HG03097 (cell line): Measurements from ENCODE around the gene CHAF1A.

Experiments used
- ATAC-seq: cut with Tn5 transposase; IDR thresholded peaks from one replicate; pipeline ENCODE4 v1.9.1; 2021; ENCODE audit not compliant: unreplicated experiment, low FRiP score

CHAF1A gene

GRCh38 chr19:4366666-4367335 lies 35.6 kb upstream of the CHAF1A start:
- no peak for ATAC-seq

GRCh38 chr19:4367336-4367723 lies 35.1 kb upstream of the CHAF1A start:
- ATAC-seq = no peak

GRCh38 chr19:4367781-4368127 lies 34.7 kb upstream of the CHAF1A start:
- ATAC-seq = no peak

- no peak for ATAC-seq
Measured at GRCh38 chr19:4368128-4368820, 34.2 kb upstream of the CHAF1A start.

DNA sequence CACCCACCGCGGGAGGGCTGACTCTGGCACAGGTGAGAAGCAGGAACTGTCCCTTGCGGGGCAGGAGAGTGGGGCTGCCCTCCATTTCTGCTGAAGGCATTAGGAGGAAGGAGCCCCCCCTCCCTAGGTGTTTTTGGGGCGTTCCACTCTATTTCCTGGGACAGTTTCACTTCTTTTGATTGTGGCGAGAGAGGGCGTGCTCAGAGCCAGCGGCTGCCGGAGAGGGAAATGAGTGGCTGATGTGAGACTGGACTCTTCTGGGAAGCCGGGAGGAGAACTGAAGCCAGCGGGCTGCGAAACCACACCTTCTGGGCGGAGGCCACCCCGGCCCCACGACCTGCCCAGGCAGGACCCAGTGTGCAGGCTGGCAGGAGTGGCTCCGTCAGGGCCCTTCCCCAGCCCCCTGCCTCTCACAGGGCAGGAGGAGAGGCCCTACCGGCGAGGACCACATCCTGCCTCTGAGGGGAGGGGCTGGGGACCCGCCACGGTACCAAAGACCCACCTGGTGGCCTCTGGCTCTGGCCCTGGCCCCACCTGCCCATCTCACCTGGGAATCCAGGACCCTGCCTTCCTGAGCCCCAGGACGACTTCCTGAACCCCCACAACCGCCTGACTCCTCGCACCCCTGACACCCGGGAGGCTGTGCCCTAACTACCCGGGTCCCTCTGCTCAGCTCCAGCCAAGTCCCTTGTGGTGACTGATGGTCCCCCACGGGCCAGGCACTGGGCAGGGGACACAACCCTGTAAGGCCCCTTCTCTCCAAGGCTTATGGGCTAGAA lies 33.1 kb upstream of the CHAF1A start:
- ATAC-seq = peak; percentile 47

- ATAC-seq = peak; percentile 32
Measured at GRCh38 chr19:4369888-4370260, 32.6 kb upstream of the CHAF1A start.

DNA sequence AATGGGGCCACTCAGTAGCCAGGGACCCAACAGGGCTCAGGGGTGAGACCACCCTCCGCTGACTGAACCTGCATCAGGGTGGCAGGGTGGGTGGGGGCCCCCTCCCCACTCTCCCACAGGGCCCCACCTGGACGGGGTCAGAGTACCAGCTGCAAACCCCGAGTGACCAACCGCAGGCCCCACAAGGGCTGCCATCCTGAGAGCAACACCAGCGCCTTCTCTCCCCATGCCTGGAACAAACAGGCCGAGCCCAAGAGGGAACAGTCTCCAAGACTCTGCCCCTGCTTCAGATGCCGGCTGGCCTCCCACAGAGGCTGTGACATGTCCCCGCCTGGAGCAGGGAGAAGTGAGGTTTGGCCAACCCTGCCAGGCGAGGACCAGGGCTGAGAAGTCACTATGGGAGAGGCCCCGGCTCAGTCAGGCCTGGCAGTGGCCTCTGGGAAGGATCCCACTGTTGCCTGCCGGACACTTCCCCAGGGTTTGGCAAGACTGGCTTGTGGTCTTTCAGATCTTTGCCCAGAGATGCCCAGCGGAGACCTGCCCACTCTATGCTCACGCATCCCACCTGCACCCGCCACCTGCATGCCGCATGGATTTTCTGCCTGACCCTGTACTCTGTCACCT lies 31.9 kb upstream of the CHAF1A start:
- ATAC-seq = no peak

- no peak for ATAC-seq
Measured at GRCh38 chr19:4371247-4372164, 30.9 kb upstream of the CHAF1A start.

DNA sequence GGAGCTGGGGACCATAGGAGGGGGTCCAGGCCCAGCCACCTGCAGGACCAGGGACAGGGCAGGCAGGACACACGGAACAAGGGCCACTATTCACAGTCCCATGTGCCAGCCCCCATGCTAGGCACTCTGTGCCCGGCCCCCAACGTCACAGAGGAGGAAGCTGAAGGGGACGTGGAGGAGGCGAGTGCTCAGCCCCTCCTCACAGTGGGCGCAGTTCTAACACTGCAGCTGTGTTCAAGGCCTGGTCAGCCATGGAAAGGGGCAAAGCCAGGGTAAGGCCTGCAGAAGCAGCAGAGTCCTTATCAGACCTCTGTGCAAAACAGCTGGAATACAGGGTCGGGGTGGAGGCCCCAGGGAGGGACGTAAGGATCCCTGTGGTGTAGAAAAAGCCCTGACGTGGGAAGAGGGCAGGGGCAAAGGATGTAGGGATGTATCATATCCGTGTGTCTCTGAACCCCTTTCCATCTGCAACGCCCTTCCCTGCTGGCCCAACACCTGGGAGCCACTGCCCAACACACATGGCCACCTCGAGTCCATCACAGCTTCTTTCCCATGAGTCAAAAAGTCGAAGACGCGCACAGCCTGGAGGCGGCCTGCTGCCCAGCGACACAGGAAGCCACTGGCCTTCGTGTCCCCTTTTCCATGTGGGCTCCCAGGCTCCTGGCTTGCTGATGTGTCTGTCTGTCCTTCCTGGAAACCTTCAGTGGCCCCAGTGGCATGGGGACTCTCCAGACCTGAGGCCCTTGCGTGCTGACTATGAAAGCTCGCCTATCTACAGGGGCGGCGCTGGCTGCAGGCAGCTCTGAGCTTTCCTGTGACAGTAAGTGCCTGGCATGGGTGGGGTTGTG lies 30.1 kb upstream of the CHAF1A start:
- no peak for ATAC-seq

DNA sequence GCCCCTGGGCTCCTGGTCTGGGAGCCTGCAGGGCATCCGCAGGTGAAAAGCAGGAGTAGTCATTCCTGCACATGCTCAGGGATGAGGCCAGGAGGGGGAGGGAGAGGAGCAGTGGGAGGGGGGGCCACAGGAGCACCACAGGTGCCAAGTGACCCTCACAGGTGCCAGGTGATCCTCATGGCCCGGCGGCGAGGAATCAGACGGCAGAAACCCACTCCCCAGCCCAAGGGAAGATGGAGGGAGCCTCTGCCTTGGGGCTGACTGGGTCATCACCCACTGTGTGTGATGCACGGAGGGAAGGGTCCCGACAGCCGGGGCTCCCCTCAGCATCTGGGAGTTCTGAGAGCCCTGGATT lies 29.4 kb upstream of the CHAF1A start:
- no peak for ATAC-seq

DNA sequence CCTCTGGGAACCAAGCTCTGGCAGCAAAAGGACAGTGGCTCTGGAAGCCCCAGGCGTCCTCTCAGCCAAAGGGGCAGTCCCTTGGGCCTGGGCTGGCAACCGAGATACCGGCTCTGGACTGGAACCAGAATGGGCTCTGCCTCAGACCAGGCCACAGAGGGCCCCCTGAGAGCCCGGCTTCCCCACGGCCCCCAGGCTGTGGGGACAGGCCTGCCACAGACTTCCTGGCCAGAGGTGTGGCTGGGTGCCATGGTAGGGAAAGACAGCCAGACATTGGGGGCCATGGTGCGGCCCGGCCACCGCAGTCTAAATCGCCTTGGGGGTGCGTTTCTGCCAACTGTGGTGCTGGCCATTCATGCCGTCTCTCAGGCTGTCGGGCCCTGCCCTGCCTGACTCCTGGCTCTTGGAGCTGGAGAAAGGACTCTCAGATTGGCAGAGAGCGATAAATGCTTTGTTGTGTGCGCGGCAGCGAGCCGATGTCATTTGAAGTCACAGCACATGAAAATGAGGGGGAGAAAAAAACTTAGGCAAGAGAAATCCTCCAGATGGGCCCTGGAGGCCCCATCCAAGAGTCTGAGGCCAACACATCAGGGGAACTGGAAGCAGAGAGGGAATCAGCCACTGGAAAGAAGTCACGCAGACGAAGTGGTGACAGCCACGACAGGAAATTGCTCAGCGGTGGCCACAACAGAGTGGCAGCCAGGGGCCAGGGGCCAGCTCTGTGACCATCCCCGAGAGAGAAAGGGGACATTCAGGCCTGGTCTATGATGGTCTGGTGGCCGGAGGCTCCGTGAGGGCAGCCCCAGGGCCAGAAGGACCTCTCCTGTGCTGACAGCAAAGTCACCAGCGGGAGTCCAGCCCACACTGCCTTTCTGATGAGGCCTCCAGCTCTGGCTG lies 28.6 kb upstream of the CHAF1A start:
- ATAC-seq = no peak

GRCh38 chr19:4374498-4375163 lies 27.8 kb upstream of the CHAF1A start:
- no peak for ATAC-seq

DNA sequence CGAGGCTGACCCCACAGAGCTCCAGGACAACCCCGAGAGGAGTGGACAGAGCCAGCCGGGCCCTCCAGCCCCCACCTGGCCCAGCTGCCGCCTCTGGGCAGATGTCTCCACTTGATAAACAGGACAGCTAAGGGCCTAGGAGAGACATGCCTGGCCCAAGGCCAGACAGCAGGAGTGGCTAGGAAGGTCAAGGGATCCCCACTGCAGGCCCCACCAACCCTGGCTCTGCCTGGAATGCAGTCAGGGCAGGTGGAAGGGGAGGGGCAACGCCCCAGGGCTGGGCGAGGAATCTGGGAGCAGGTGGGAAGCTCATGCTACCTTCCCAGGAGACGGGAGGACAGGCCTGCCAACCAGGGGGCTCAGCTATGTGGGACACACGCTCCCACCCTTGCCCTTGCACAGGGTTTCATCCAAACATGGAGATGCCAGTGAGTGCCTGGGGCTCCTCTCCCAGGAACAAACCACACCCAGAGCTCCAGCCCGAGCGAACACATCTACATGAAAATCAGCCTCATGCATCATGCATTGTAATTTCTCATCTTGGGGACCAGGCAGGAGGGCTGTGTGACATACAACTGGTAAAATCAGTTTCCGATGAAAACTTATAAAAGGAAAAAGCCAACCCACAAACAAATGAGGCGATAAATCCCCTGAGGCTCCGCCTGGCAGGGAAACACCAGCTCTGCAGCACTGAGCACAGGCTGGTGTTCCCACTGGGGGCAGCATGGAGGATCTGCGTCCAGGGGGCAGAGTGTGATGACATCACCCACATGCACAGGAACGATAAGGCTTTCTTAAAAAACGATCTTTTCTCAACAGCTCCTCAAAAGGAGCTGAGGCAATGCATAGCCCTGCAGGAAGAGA lies 27.0 kb upstream of the CHAF1A start:
- no peak for ATAC-seq

- ATAC-seq = no peak
Measured at GRCh38 chr19:4376028-4376670, 26.3 kb upstream of the CHAF1A start.

GRCh38 chr19:4376671-4376990 lies 25.8 kb upstream of the CHAF1A start:
- ATAC-seq = no peak

DNA sequence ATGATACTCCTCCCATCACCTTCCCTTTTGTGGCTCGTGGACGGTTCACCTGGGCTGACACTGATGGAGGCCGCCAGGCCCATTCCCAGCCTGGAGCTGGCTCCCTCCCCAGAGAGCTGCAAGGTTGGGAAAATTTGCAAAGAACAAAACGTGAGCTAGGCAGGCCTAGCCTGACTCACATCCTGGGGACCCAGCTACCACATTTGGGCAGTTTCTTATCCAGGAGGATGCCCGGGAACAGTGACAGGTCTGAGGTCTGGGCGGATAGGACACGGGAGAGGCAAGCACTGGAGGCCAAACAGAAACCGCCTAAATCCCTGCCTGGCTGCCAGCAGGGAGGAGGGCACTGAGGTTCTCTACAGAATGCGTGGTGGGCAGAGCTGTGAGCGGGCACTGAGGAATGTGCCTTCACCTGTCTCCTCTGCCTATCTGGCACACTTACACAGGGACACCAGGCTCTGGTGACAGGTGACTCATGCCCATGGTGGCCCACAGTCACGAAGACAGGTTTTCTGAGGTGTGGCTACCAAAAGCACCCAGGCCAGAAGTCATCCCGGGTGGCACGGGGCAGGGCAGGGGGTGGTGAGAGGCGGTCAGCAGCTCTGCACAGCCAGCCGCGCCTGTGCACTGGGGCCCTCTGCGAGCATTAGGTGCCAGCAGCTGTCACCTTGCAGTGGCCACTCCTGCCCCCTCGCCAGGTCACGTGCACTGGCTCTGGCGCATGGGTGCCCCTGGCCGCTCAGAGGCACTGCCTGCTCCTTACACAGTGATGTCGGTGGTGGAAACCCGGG lies 25.3 kb upstream of the CHAF1A start:
- no peak for ATAC-seq
